OCI-LY7 (cell line): ENCODE results near the gene KRTAP5-5. TPM values are rescaled to one million over a fixed set of nuclear protein-coding genes. Genes with fewer than 3 reads are reported as not detected.
"Not testable (repeated sequence)": the region's sequence is repeated elsewhere in the genome, so short reads cannot be mapped to it uniquely, and the experiment has no call there.

Experiments used
- BruUV-seq: library from RNA; stranded (reverse); fragments of 400-500 nt; replicated peaks from 2 replicates; lab custom pipeline; 2021; lab: Mats Ljungman, UMichigan
- CTCF ChIA-PET: fragments of 300-600 bp; sonication (Branson Sonifier 250); formaldehyde crosslinking; loops from one replicate; lab custom pipeline; 2022; ENCODE audit warnings: antibody characterized with exemption; ENCODE audit not compliant: unreplicated experiment; lab: Charles Lee
- POLR2A ChIA-PET: fragments of 300-600 bp; sonication (Branson Sonifier 250); formaldehyde crosslinking; loops from one replicate; lab custom pipeline; 2022; ENCODE audit warnings: antibody characterized with exemption; lab: Charles Lee
- DNase-seq: peaks from one replicate; pipeline ENCODE4 v3.0.0-alpha.2; 2015; ENCODE audit warnings: low spot score
- H2AFZ ChIP-seq: fragments of 200-600 bp; sonication (generic), shearing (Covaris generic); 2 replicates; pipeline ENCODE4 v1.6.1; 2014; ENCODE audit warnings: mild to moderate bottlenecking, antibody characterized with exemption, low read length, moderate library complexity
- H3K27ac ChIP-seq: fragments of 200-600 bp; sonication (generic); 2 replicates; pipeline ENCODE4 v1.5.1; 2014; ENCODE audit warnings: mixed run types, low read depth, mild to moderate bottlenecking, moderate library complexity, low read length, inconsistent platforms; ENCODE audit not compliant: poor library complexity, severe bottlenecking
- H3K36me3 ChIP-seq: fragments of 200-600 bp; sonication (generic); 2 replicates; pipeline ENCODE4 v1.6.1; 2014; ENCODE audit warnings: mild to moderate bottlenecking, antibody characterized with exemption, low read length, moderate library complexity, mixed read lengths; ENCODE audit not compliant: insufficient read depth
- H3K4me1 ChIP-seq: fragments of 200-600 bp; sonication (generic); 2 replicates; pipeline ENCODE4 v1.5.1; 2014; ENCODE audit warnings: mild to moderate bottlenecking, low read length; ENCODE audit not compliant: insufficient read depth, poor library complexity, severe bottlenecking
- H3K4me2 ChIP-seq: fragments of 200-600 bp; sonication (generic); 2 replicates; pipeline ENCODE4 v1.6.1; 2014; ENCODE audit warnings: mild to moderate bottlenecking, low read length
- H3K4me3 ChIP-seq: fragments of 200-600 bp; sonication (generic); 2 replicates; pipeline ENCODE4 v1.5.1; 2014; ENCODE audit warnings: mild to moderate bottlenecking, low read depth, low read length; ENCODE audit not compliant: poor library complexity, severe bottlenecking
- H3K79me2 ChIP-seq: fragments of 200-600 bp; sonication (generic); 2 replicates; pipeline ENCODE4 v1.6.1; 2016; ENCODE audit warnings: low read depth, mild to moderate bottlenecking, low read length, moderate library complexity, mixed read lengths; ENCODE audit not compliant: insufficient read depth
- H3K9me2 ChIP-seq: fragments of 200-600 bp; sonication (generic); 2 replicates; pipeline ENCODE4 v1.6.1; 2016; ENCODE audit warnings: mild to moderate bottlenecking, low read length, mixed read lengths; ENCODE audit not compliant: insufficient read depth
- H3K9me3 ChIP-seq: fragments of 200-600 bp; sonication (generic); 2 replicates; pipeline ENCODE4 v1.6.1; 2014; ENCODE audit warnings: mild to moderate bottlenecking, mixed run types, low read length, mixed read lengths
- H4K20me1 ChIP-seq: fragments of 200-600 bp; sonication (generic); 2 replicates; pipeline ENCODE4 v1.6.1; 2014; ENCODE audit warnings: mild to moderate bottlenecking, antibody characterized with exemption, low read length, moderate library complexity, mixed read lengths; ENCODE audit not compliant: insufficient read depth
- EZH2phosphoT487 ChIP-seq: fragments of 200-600 bp; sonication (generic); IDR thresholded peaks from 2 replicates; pipeline ENCODE4 v1.6.1; 2018; ENCODE audit warnings: low read depth, borderline replicate concordance, mild to moderate bottlenecking, mixed run types, antibody characterized with exemption, low read length, moderate library complexity, mixed read lengths
- intact Hi-C: fragments of 100-400 bp; cut with micrococcal nuclease; formaldehyde crosslinking; loops from one replicate; pipeline ENCODE4 v1.10.0; 2022; ENCODE audit not compliant: unreplicated experiment
- total RNA-seq, 2 experiments: library from RNA; depleted of rRNA in 1 of 2; stranded (reverse); fragments of >200 nt in 1 of 2; shearing (Covaris generic) in 1 of 2; gene quantifications; 2 replicates each; pipeline ENCODE4 v1.2.3, GENCODE V29; 2014 to 2022
- TF ChIP-seq, protein P1 (sequence below): fragments of 200-600 bp; sonication (generic); conservative IDR thresholded peaks from 2 replicates; pipeline ENCODE4 v1.5.1; 2014; ENCODE audit warnings: mild to moderate bottlenecking, antibody characterized with exemption, low read length, moderate library complexity, mixed read lengths

KRTAP5-5 gene
- total RNA-seq, 2 experiments from 2014 or later = not detected

DNA sequence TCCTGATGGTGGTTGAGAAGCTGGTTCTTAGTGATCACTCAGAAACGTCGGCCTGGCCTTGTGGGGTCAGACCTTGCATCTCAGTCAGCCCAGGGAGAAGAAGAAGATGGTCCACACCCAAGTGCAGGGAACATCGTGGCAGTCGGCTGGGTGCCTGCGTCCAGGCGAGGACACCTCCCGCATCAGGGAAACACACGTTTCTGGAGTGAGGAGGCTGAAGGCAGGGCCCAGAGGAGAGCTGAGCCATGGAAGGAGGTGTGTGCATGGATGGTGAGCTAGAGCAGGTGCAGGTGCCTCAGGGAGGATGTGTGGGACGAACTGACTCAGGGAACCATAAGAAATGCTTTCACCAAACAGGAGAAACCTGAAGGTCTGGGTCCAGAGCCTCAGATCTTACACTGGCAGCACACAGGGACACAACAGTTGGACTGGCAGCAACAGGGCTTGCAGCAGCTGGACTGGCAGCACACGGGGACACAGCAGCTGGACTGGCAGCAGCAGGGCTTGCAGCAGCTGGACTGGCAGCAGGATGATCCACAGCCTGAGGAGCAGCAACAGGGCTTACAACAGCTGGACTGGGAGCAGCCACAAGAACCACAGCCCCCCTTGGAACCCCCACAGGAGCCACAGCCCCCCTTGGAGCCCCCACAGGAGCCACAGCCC is 32.1 kb upstream of the KRTAP5-5 start:
- CTCF ChIA-PET = interaction anchor here (0.6 kb wide), 1 partner anchor 346 kb away, joined by 5 read pairs; no protein-coding TSS in a partner anchor

DNA sequence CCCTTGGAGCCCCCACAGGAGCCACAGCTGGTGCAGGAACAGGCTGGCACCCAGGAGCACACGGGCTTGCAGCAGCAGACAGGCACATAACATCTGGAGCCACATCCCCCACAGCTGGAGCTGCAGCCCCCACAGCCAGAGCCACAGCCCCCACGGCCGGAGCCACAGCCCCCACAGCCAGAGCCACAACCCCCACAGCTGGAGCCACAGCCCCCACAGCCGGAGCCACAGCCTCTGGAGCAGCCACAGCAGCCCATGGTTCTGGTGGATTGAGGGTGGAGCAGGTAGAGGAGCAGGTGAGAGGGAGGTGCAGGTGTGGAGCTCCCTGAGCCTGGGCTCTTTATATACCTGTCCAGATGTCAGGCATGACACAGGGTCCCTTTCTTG is 31.6 kb upstream of the KRTAP5-5 start, which contains the start of gene KRTAP5-2:
TSS of gene KRTAP5-2 (minus strand) at position 301 of the 387 bp plus-strand sequence. CDS start at position 257, 44 bp downstream.
- no peaks in the 10 kb centered on the region for H3K79me2 ChIP-seq
- H4K20me1 ChIP-seq = no peaks in the 10 kb centered on the region
- H3K4me3 ChIP-seq = no peak within 1 kb of the TSS
- H3K9me3 ChIP-seq = no peaks in the 10 kb centered on the region
- no peak within 1 kb of the TSS for H3K4me2 ChIP-seq
- H2AFZ ChIP-seq = no peak within 1 kb of the TSS
- H3K9me2 ChIP-seq = no peaks in the 10 kb centered on the region
- POLR2A ChIA-PET = no interaction called here
- H3K4me1 ChIP-seq = no peaks in the 10 kb centered on the region
- no TSS peak for BruUV-seq
- intact Hi-C loops = no loop called here
- H3K36me3 ChIP-seq = no peaks in the 10 kb centered on the region
- DNase-seq = no peak
- no peak for TF ChIP-seq EZH2phosphoT487
- TF ChIP-seq, protein P1, sequence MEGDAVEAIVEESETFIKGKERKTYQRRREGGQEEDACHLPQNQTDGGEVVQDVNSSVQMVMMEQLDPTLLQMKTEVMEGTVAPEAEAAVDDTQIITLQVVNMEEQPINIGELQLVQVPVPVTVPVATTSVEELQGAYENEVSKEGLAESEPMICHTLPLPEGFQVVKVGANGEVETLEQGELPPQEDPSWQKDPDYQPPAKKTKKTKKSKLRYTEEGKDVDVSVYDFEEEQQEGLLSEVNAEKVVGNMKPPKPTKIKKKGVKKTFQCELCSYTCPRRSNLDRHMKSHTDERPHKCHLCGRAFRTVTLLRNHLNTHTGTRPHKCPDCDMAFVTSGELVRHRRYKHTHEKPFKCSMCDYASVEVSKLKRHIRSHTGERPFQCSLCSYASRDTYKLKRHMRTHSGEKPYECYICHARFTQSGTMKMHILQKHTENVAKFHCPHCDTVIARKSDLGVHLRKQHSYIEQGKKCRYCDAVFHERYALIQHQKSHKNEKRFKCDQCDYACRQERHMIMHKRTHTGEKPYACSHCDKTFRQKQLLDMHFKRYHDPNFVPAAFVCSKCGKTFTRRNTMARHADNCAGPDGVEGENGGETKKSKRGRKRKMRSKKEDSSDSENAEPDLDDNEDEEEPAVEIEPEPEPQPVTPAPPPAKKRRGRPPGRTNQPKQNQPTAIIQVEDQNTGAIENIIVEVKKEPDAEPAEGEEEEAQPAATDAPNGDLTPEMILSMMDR = no peak
- H3K27ac ChIP-seq = no peak within 1 kb of the TSS
- CTCF ChIA-PET = interaction anchor here (0.6 to 0.7 kb wide), 2 partner anchors 18 to 347 kb away, joined by 5 to 10 read pairs; no protein-coding TSS in a partner anchor

More for the DNA sequence above, 32.1 kb upstream of the KRTAP5-5 start:
- no peak overlapping the region for H3K4me2 ChIP-seq
- POLR2A ChIA-PET = no interaction called here
- H3K9me3 ChIP-seq = no peaks in the 10 kb centered on the region
- no peak overlapping the region for H3K4me3 ChIP-seq
- H2AFZ ChIP-seq = no peak overlapping the region
- H3K79me2 ChIP-seq = no peaks in the 10 kb centered on the region
- no peaks in the 10 kb centered on the region for H3K9me2 ChIP-seq
- no peak for DNase-seq
- no TSS peak for BruUV-seq
- intact Hi-C loops = no loop called here
- H4K20me1 ChIP-seq = no peaks in the 10 kb centered on the region
- no peak overlapping the region for H3K27ac ChIP-seq
- no peaks in the 10 kb centered on the region for H3K36me3 ChIP-seq
- TF ChIP-seq, protein P1 = no peak
- no peak for TF ChIP-seq EZH2phosphoT487
- H3K4me1 ChIP-seq = no peaks in the 10 kb centered on the region

DNA sequence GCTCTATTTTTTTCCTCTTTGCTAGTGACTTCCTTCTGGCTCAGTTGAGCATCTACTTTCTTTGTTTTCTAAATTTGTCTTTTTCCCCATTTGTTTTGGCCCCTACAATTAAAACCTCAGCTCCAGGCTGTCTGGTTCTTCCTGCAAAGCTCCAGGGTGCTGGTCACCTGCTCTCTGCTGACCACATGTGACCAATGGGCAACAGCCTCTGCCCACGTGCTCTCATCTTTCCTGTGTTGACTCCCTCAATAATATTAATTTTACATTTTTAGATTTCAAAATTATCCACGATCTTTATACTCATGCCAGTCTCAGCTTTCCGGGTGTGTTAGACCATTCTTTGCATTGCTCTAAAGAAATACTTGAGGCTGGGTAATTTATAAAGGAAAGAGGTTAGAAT is 31.2 kb upstream of the KRTAP5-5 start:
- H3K4me2 ChIP-seq, H3K27ac ChIP-seq, H4K20me1 ChIP-seq, H3K9me3 ChIP-seq, BruUV-seq, POLR2A ChIA-PET, H2AFZ ChIP-seq, H3K4me1 ChIP-seq, H3K79me2 ChIP-seq, H3K4me3 ChIP-seq, DNase-seq, intact Hi-C loops, H3K36me3 ChIP-seq, H3K9me2 ChIP-seq: not testable (repeated sequence)
- CTCF ChIA-PET = interaction anchor here (0.6 to 0.7 kb wide), 2 partner anchors 18 to 347 kb away, joined by 5 to 10 read pairs; no protein-coding TSS in a partner anchor
